ENCODE results near the gene RASD2. TPM values are rescaled to one million over a fixed set of nuclear protein-coding genes. Genes with fewer than 3 reads are reported as not detected.
"Not testable (repeated sequence)": the region's sequence is repeated elsewhere in the genome, so short reads cannot be mapped to it uniquely, and the experiment has no call there.

Gene RASD2
- total RNA-seq, 4 donors from 2014 or later = 0.13 to 1.6 (median 0.97) TPM

DNA sequence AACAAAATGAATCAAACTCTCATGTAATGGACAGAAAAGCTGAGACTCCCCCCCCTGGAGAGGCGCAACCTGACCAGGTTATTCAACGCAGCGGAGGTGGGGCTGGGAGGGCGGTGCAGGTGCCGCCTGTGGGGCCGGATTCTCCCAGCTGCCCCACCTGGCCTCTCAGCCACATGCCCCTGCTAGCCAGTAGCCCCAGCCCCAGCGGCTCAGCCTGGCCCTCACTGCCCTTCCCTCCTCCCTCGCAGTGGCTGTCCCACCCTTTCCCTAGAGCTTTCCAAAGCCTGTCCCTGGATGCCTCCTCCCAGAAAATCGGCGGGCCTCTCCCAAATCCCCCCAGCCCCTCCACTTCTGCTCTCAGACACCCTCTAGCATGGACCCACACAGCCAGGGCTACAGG lies 31.2 kb upstream of the RASD2 start:
- Histone ChIP-seq H3K27me3 (no peaks in the 10 kb centered on the region), H3K4me3 (replicated peaks in 1 of 3) (no peak overlapping the region), H3K36me3 (no peaks in the 10 kb centered on the region), H3K27ac (no peak overlapping the region), H3K9me3 (no peaks in the 10 kb centered on the region), H3K4me1 (no peaks in the 10 kb centered on the region)
- WGBS, 2 donors = 92 to 93% methylated on average over 10 of the region's 10 CpGs
- no peak for DNase-seq
- intact Hi-C loops (cut with DNase I) = no loop called here
- no peak for TF ChIP-seq POLR2A (IDR thresholded peaks at IDR 0.05)
- TF ChIP-seq, protein P1, sequence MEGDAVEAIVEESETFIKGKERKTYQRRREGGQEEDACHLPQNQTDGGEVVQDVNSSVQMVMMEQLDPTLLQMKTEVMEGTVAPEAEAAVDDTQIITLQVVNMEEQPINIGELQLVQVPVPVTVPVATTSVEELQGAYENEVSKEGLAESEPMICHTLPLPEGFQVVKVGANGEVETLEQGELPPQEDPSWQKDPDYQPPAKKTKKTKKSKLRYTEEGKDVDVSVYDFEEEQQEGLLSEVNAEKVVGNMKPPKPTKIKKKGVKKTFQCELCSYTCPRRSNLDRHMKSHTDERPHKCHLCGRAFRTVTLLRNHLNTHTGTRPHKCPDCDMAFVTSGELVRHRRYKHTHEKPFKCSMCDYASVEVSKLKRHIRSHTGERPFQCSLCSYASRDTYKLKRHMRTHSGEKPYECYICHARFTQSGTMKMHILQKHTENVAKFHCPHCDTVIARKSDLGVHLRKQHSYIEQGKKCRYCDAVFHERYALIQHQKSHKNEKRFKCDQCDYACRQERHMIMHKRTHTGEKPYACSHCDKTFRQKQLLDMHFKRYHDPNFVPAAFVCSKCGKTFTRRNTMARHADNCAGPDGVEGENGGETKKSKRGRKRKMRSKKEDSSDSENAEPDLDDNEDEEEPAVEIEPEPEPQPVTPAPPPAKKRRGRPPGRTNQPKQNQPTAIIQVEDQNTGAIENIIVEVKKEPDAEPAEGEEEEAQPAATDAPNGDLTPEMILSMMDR (IDR thresholded peaks at IDR 0.05) = no peak

DNA sequence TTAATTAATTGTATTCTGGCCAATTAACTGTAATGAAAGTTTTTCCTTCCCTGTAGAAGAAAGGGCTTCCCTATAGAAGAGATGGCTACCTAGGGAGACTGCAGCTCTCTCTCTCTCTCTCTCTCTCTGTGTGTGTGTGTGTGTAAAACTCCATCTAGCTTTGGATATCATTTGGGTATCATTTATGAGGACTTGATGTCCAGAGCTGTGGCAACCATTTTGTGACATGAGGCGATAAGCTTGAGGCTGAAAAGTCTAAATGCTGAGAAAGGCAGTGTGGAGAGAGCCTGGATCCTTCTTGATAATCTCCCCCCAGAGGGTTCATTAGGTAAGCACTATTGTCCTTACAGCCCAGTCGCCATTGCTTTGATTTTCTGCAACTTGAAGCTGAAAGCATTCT lies 30.7 kb upstream of the RASD2 start:
- no peaks in the 10 kb centered on the region for H3K4me1 ChIP-seq
- no peaks in the 10 kb centered on the region for H3K36me3 ChIP-seq
- intact Hi-C loops (cut with DNase I) = no loop called here

DNA sequence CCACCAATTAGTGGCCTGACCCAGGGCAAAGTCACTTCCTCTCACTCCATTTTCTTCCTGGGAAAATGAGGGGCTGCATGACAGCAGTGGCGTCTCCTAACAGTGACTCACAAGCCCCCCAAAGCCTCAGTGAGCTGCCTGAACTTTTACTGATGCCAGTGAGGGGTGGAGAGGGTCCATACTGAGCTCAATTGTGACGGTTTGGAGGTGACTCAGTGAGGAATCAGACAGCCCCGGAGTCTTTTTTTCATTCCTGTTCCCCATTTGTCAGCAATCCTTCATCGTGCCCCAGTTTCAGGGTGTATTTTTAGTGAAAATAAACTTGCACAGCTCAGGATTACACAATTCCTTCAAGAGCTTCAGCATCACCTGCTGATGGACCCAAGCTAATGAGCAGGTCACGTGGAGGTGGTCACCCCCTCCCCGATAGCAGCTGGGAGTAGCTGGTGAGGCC lies 30.1 kb upstream of the RASD2 start:
- no peaks in the 10 kb centered on the region for H3K36me3 ChIP-seq
- intact Hi-C loops (cut with DNase I) = no loop called here
- 69 to 74% methylated on average over 6 of the region's 6 CpGs for WGBS, 2 donors
- DNase-seq = no peak
- TF ChIP-seq, protein P1 (IDR thresholded peaks at IDR 0.05) = no peak
- no peak for TF ChIP-seq POLR2A (IDR thresholded peaks at IDR 0.05)
- no peak overlapping the region for H3K27ac ChIP-seq
- no peak overlapping the region for H3K4me3 ChIP-seq (replicated peaks in 1 of 3)
- no peaks in the 10 kb centered on the region for H3K27me3 ChIP-seq
- H3K9me3 ChIP-seq = no peaks in the 10 kb centered on the region
- no peaks in the 10 kb centered on the region for H3K4me1 ChIP-seq

More for the DNA sequence above, 30.7 kb upstream of the RASD2 start:
- no peak overlapping the region for H3K4me3 ChIP-seq (replicated peaks in 1 of 3)
- TF ChIP-seq POLR2A (IDR thresholded peaks at IDR 0.05) = no peak
- TF ChIP-seq, protein P1 (IDR thresholded peaks at IDR 0.05) = no peak
- H3K27ac ChIP-seq = no peak overlapping the region
- no peaks in the 10 kb centered on the region for H3K27me3 ChIP-seq
- WGBS, 2 donors = 78 to 92% methylated on average over 2 of the region's 2 CpGs
- H3K9me3 ChIP-seq = no peaks in the 10 kb centered on the region
- DNase-seq = no peak

DNA sequence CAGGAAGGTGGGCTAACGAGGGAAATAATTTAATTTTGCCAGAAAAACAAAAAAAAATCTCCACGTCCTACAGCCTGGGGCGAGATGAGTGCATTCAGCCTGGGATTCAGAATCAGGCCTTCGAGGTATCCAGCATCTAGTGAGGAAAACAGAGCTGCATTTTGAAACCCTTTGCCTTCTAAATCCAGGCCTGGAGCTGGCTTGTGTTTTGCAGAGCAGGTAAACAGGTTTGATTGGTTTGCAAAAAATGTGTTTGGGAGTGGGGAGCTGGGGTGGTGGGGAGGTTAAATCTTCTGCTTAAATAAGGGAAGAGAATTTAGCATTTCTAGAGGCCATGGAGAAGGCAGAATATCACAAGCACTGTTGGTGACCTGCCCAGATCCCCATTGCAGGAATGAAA lies 29.7 kb upstream of the RASD2 start:
- Histone ChIP-seq H3K27me3 (no peaks in the 10 kb centered on the region), H3K27ac (no peak overlapping the region), H3K4me1 (no peaks in the 10 kb centered on the region), H3K4me3 (replicated peaks in 1 of 3) (no peak overlapping the region), H3K36me3 (no peaks in the 10 kb centered on the region), H3K9me3 (no peaks in the 10 kb centered on the region)
- DNase-seq = no peak
- TF ChIP-seq, protein P1 (IDR thresholded peaks at IDR 0.05) = no peak
- TF ChIP-seq POLR2A (IDR thresholded peaks at IDR 0.05) = no peak
- WGBS, 2 donors = 83 to 86% methylated on average over 4 of the region's 4 CpGs
- intact Hi-C loops (cut with DNase I) = no loop called here

DNA sequence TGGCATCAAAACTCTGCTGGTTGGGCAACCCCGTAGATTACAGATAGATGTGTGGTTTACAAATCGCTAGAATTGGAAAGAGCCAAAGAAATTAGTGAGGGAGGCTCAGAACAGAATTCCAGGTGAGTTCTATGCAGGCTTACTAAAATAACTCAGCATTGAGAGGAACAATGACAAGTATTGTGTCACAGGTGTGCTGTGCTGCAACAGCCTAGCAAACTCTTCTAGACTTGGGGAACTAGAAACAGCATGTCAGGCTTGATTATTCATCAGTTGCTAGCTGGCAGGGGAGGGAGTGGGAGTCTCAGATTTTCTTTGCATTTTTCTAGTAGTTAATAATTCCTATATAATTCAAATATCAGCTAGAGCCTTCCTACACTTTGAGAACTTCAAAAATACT lies 26.3 kb upstream of the RASD2 start:
- Histone ChIP-seq H3K27ac (no peak overlapping the region), H3K9me3 (no peaks in the 10 kb centered on the region), H3K4me3 (replicated peaks in 1 of 3) (no peak overlapping the region), H3K4me1 (no peaks in the 10 kb centered on the region), H3K36me3 (no peaks in the 10 kb centered on the region), H3K27me3 (no peaks in the 10 kb centered on the region)
- TF ChIP-seq, protein P1 (IDR thresholded peaks at IDR 0.05) = no peak
- no peak for TF ChIP-seq POLR2A (IDR thresholded peaks at IDR 0.05)
- intact Hi-C loops (cut with DNase I) = no loop called here
- no peak for DNase-seq
- WGBS, 2 donors = 52 to 67% methylated on average over 2 of the region's 2 CpGs

DNA sequence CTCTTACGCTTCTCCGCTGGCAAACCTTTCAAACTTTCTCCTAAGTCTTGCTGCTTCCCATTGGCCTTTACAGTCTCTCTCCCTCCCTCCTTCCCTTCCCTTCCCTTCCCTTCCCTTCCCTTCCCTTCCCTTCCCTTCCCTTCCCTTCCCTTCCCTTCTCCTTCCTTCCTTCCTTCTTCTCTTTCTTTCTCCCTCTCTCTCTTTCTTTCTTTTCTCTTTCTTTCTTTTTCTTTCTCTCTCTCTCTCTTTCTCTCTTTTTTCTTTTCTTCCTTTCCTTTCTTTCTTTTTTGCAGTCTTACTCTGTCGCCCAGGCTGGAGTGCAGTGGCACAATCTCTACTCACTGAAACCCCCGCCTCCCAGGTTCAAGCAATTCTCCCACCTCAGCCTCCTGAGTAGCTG lies 24.7 kb upstream of the RASD2 start:
- H3K4me3 ChIP-seq (replicated peaks in 1 of 3); H3K4me1 ChIP-seq; intact Hi-C loops (cut with DNase I); H3K27me3 ChIP-seq; H3K27ac ChIP-seq; H3K36me3 ChIP-seq; H3K9me3 ChIP-seq; DNase-seq: not testable (repeated sequence)
- WGBS, 2 donors = 95 to 96% methylated on average over 4 of the region's 4 CpGs
